ENCODE data around the gene VAV3.

VAV3 gene

GRCh38 chr1:107933736-107934135 is 31.2 kb downstream of the VAV3 start:
- no peak for DNase-seq (ENCODE audit: low read depth)
- H3K4me3 ChIP-seq (ENCODE audit: low read depth, low read length) = no peak overlapping the region
- TF ChIP-seq CTCF (IDR thresholded peaks at IDR 0.05; ENCODE audit: control insufficient read depth, extremely low read depth, insufficient read depth) = no peak

GRCh38 chr1:107930292-107930691 is 34.7 kb downstream of the VAV3 start:
- DNase-seq (ENCODE audit: low read depth) = no peak
- H3K4me3 ChIP-seq (ENCODE audit: low read depth, low read length) = no peak overlapping the region
- TF ChIP-seq CTCF (IDR thresholded peaks at IDR 0.05; ENCODE audit: control insufficient read depth, extremely low read depth, insufficient read depth) = no peak

- no peak for TF ChIP-seq CTCF (IDR thresholded peaks at IDR 0.05; ENCODE audit: control insufficient read depth, extremely low read depth, insufficient read depth)
- no peak overlapping the region for H3K4me3 ChIP-seq (ENCODE audit: low read depth, low read length)
- DNase-seq (ENCODE audit: low read depth) = no peak
Observed at GRCh38 chr1:107927820-107928219, 37.2 kb downstream of the VAV3 start.

- DNase-seq (ENCODE audit: low read depth) = no peak
- no peak for TF ChIP-seq CTCF (IDR thresholded peaks at IDR 0.05; ENCODE audit: control insufficient read depth, extremely low read depth, insufficient read depth)
Observed at GRCh38 chr1:107926436-107927080, 38.4 kb downstream of the VAV3 start.

GRCh38 chr1:107925565-107925964 is 39.4 kb downstream of the VAV3 start:
- no peak overlapping the region for H3K4me3 ChIP-seq (ENCODE audit: low read depth, low read length)
- no peak for DNase-seq (ENCODE audit: low read depth)
- no peak for TF ChIP-seq CTCF (IDR thresholded peaks at IDR 0.05; ENCODE audit: control insufficient read depth, extremely low read depth, insufficient read depth)

More at GRCh38 chr1:107926436-107927080, 38.4 kb downstream of the VAV3 start:
- H3K4me3 ChIP-seq (ENCODE audit: low read depth, low read length) = no peak overlapping the region

- no peak overlapping the region for H3K4me3 ChIP-seq (ENCODE audit: low read depth, low read length)
- TF ChIP-seq CTCF (IDR thresholded peaks at IDR 0.05; ENCODE audit: control insufficient read depth, extremely low read depth, insufficient read depth) = no peak
- no peak for DNase-seq (ENCODE audit: low read depth)
Observed at GRCh38 chr1:107920999-107921398, 44.0 kb downstream of the VAV3 start.

- TF ChIP-seq CTCF (IDR thresholded peaks at IDR 0.05; ENCODE audit: control insufficient read depth, extremely low read depth, insufficient read depth) = no peak
- DNase-seq (ENCODE audit: low read depth) = no peak
- H3K4me3 ChIP-seq (ENCODE audit: low read depth, low read length) = no peak overlapping the region
Observed at GRCh38 chr1:107920561-107920960, 44.4 kb downstream of the VAV3 start.

Measured in LNCaP clone FGC (cell line).